ENCODE results near the gene ELAPOR2.

DNA sequence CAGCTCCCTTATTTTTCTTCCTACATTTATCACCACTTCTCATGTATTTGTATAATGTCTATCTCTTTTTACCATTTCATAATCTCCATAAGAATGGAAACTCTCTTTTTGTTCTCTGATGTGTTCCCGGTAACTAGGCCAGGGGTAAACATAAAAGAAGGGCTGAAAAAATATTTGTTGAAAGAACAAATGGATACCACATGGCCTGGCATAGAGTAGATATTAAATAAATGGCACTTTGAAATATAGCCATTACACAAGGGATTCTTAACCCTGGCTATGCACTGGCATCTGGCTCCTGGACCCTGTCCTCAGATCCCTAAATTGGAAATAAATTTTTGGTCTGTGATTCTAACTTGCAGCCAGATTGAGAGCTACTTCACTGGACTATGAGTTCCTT, 30.4 kb downstream of the ELAPOR2 start:
- TF ChIP-seq, protein P1, sequence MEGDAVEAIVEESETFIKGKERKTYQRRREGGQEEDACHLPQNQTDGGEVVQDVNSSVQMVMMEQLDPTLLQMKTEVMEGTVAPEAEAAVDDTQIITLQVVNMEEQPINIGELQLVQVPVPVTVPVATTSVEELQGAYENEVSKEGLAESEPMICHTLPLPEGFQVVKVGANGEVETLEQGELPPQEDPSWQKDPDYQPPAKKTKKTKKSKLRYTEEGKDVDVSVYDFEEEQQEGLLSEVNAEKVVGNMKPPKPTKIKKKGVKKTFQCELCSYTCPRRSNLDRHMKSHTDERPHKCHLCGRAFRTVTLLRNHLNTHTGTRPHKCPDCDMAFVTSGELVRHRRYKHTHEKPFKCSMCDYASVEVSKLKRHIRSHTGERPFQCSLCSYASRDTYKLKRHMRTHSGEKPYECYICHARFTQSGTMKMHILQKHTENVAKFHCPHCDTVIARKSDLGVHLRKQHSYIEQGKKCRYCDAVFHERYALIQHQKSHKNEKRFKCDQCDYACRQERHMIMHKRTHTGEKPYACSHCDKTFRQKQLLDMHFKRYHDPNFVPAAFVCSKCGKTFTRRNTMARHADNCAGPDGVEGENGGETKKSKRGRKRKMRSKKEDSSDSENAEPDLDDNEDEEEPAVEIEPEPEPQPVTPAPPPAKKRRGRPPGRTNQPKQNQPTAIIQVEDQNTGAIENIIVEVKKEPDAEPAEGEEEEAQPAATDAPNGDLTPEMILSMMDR (IDR thresholded peaks at IDR 0.05; ENCODE audit: low read depth, low read length, missing input control) = no peak
- TF ChIP-seq RXRA (IDR thresholded peaks at IDR 0.05) (no peak), GABPA (IDR thresholded peaks at IDR 0.05 in 1 of 2, conservative IDR thresholded peaks at IDR 0.05 in 1 of 2) (no peak), SP1 (IDR thresholded peaks at IDR 0.05) (no peak), EGR1 (IDR thresholded peaks at IDR 0.05; ENCODE audit: low read depth in 2 of 2) (no peak)
- TF ChIP-seq, protein P2, sequence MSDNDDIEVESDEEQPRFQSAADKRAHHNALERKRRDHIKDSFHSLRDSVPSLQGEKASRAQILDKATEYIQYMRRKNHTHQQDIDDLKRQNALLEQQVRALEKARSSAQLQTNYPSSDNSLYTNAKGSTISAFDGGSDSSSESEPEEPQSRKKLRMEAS (IDR thresholded peaks at IDR 0.05) = no peak
